MM.1S (cell line): ENCODE measurements around the gene WDR88.
A peak's percentile ranks its signal among the peaks of the same experiment; 100 is the strongest.

Source experiments
- DNase-seq: peaks from one replicate; pipeline ENCODE4 v3.0.0-alpha.2; 2015
- H2AFZ ChIP-seq: fragments of 300-600 bp; sonication (generic); 2 replicates; pipeline ENCODE4 v1.6.0; 2016; ENCODE audit warnings: antibody characterized with exemption, low read length
- H3F3A ChIP-seq: fragments of 300-600 bp; sonication (generic); 2 replicates; pipeline ENCODE4 v1.6.1; 2016; ENCODE audit warnings: mild to moderate bottlenecking, antibody characterized with exemption, low read length, moderate library complexity, mixed read lengths; ENCODE audit not compliant: insufficient read depth
- H3K27ac ChIP-seq: fragments of 300-600 bp; sonication (generic); 2 replicates; pipeline ENCODE4 v1.5.1; 2016; ENCODE audit warnings: mild to moderate bottlenecking, low read length
- H3K27me3 ChIP-seq: fragments of 300-600 bp; sonication (generic); replicated peaks from 2 replicates; pipeline ENCODE4 v1.6.0; 2016; ENCODE audit warnings: low read length; ENCODE audit not compliant: insufficient read depth
- H3K36me3 ChIP-seq: fragments of 300-600 bp; sonication (generic); replicated peaks from 2 replicates; pipeline ENCODE4 v1.6.1; 2016; ENCODE audit warnings: mild to moderate bottlenecking, low read length, mixed read lengths; ENCODE audit not compliant: insufficient read depth
- H3K4me1 ChIP-seq: fragments of 300-600 bp; sonication (generic); 2 replicates; pipeline ENCODE4 v1.6.1; 2016; ENCODE audit warnings: low read length, mixed read lengths
- H3K4me2 ChIP-seq: fragments of 300-600 bp; sonication (generic); 2 replicates; pipeline ENCODE4 v1.6.0; 2016; ENCODE audit warnings: low read depth, low read length
- H3K4me3 ChIP-seq: fragments of 300-600 bp; sonication (generic); 2 replicates; pipeline ENCODE4 v1.5.1; 2016; ENCODE audit warnings: low read length, mixed read lengths
- H3K79me2 ChIP-seq: fragments of 300-600 bp; sonication (generic); 2 replicates; pipeline ENCODE4 v1.6.1; 2016; ENCODE audit warnings: mixed run types, low read length, mixed read lengths
- H3K9ac ChIP-seq: fragments of 300-600 bp; sonication (generic); 2 replicates; pipeline ENCODE4 v1.6.1; 2016; ENCODE audit warnings: low read length, mixed read lengths
- H3K9me2 ChIP-seq: fragments of 300-600 bp; sonication (generic); replicated peaks from 2 replicates; pipeline ENCODE4 v1.6.1; 2016; ENCODE audit warnings: mild to moderate bottlenecking, low read length, mixed read lengths; ENCODE audit not compliant: insufficient read depth
- H3K9me3 ChIP-seq: fragments of 300-600 bp; sonication (generic); replicated peaks from 2 replicates; pipeline ENCODE4 v1.6.1; 2016; ENCODE audit warnings: mild to moderate bottlenecking, low read length, mixed read lengths; ENCODE audit not compliant: insufficient read depth
- H4K20me1 ChIP-seq: fragments of 300-600 bp; sonication (generic); 2 replicates; pipeline ENCODE4 v1.6.1; 2016; ENCODE audit warnings: mild to moderate bottlenecking, low read length, moderate library complexity, mixed read lengths; ENCODE audit not compliant: insufficient read depth
- CTCF ChIP-seq: fragments of 300-600 bp; sonication (generic); IDR thresholded peaks from 2 replicates; pipeline ENCODE4 v1.5.1; 2016; ENCODE audit warnings: antibody characterized with exemption, low read length, mixed read lengths
- EZH2 ChIP-seq: fragments of 300-600 bp; sonication (generic); optimal IDR thresholded peaks from 2 replicates; pipeline ENCODE3; 2017; ENCODE audit warnings: low read depth, mild to moderate bottlenecking, antibody characterized with exemption, low read length, mixed read lengths
- EZH2phosphoT487 ChIP-seq: fragments of 300-600 bp; sonication (generic); IDR thresholded peaks from 2 replicates; pipeline ENCODE4 v1.6.1; 2018; ENCODE audit warnings: antibody characterized with exemption, low read length

The WDR88 gene

GRCh38 chr19:33193269-33193864, 61.5 kb downstream of the WDR88 start:
- no peaks in the 10 kb centered on the region for H3K79me2 ChIP-seq
- H3K9me2 ChIP-seq, result no peaks in the 10 kb centered on the region
- H3K9me3 ChIP-seq, result no peaks in the 10 kb centered on the region
- no peak for DNase-seq
- no peak overlapping the region for H3K27ac ChIP-seq
- peaks cover 33% of the 10 kb centered on the region for H3K27me3 ChIP-seq
- no peak overlapping the region for H3K4me2 ChIP-seq
- H2AFZ ChIP-seq, result no peak overlapping the region
- no peak overlapping the region for H3K4me3 ChIP-seq
- H3F3A ChIP-seq, result no peaks in the 10 kb centered on the region
- H4K20me1 ChIP-seq, result no peaks in the 10 kb centered on the region
- H3K9ac ChIP-seq, result no peak overlapping the region
- no peak for TF ChIP-seq EZH2
- TF ChIP-seq CTCF, result no peak
- no peak for TF ChIP-seq EZH2phosphoT487
- H3K36me3 ChIP-seq, result no peaks in the 10 kb centered on the region
- H3K4me1 ChIP-seq, result no peaks in the 10 kb centered on the region

GRCh38 chr19:33193865-33194362, 62.0 kb downstream of the WDR88 start, which contains the start of gene LRP3:
TSS of gene LRP3 (plus strand) at chr19:33194330. CDS start at chr19:33194786, 456 bp downstream.
- H3K27me3 ChIP-seq, result peaks cover 33% of the 10 kb centered on the region

GRCh38 chr19:33194532-33194885, 62.6 kb downstream of the WDR88 start:
- no peak for DNase-seq
- no peaks in the 10 kb centered on the region for H4K20me1 ChIP-seq
- H3K9ac ChIP-seq, result no peak overlapping the region
- no peaks in the 10 kb centered on the region for H3K4me1 ChIP-seq
- H3K27me3 ChIP-seq, result peaks cover 33% of the 10 kb centered on the region
- no peaks in the 10 kb centered on the region for H3K36me3 ChIP-seq
- no peaks in the 10 kb centered on the region for H3F3A ChIP-seq
- no peaks in the 10 kb centered on the region for H3K79me2 ChIP-seq
- H3K4me2 ChIP-seq, result no peak overlapping the region
- TF ChIP-seq EZH2phosphoT487, result no peak
- TF ChIP-seq EZH2, result no peak
- TF ChIP-seq CTCF, result no peak
- no peak overlapping the region for H3K27ac ChIP-seq
- H3K9me3 ChIP-seq, result no peaks in the 10 kb centered on the region
- no peaks in the 10 kb centered on the region for H3K9me2 ChIP-seq
- H2AFZ ChIP-seq, result no peak overlapping the region
- H3K4me3 ChIP-seq, result no peak overlapping the region; the same call in 1 of the 2 replicates

More at GRCh38 chr19:33193865-33194362, 62.0 kb downstream of the WDR88 start, which contains the start of gene LRP3:
- Histone ChIP-seq H3K4me1 (no peaks in the 10 kb centered on the region), H3K36me3 (no peaks in the 10 kb centered on the region), H3K9me3 (no peaks in the 10 kb centered on the region), H3F3A (no peaks in the 10 kb centered on the region), H3K4me2 (peak within 1 kb of the TSS; percentile 27; the same call in 1 of the 2 replicates), H2AFZ (no peak within 1 kb of the TSS), H3K27ac (no peak within 1 kb of the TSS), H3K4me3 (peak within 1 kb of the TSS; percentile 20), H3K79me2 (no peaks in the 10 kb centered on the region), H3K9me2 (no peaks in the 10 kb centered on the region), H4K20me1 (no peaks in the 10 kb centered on the region), H3K9ac (no peak within 1 kb of the TSS)
- no peak for TF ChIP-seq CTCF
- TF ChIP-seq EZH2phosphoT487, result no peak
- TF ChIP-seq EZH2, result no peak
- no peak for DNase-seq
